Astrocyte of the cerebellum (primary cell): ENCODE data around the gene GAS6.
A peak's percentile ranks its signal among the peaks of the same experiment; 100 is the strongest.
"Not testable (repeated sequence)": the region's sequence is repeated elsewhere in the genome, so short reads cannot be mapped to it uniquely, and the experiment has no call there.

Source experiments
- DNase-seq: peaks from one replicate; pipeline ENCODE4 v3.0.0-alpha.2; 2011; ENCODE audit warnings: low read depth
- H3K4me3 ChIP-seq: 2 replicates; pipeline ENCODE4 v1.5.1; 2011; ENCODE audit warnings: mild to moderate bottlenecking, low read depth, low read length, moderate library complexity
- in situ Hi-C: cut with HindIII; loops from 2 replicates; pipeline ENCODE4 v1.10.0; 2017; ENCODE audit warnings: low sequenced_read_pairs
- TF ChIP-seq, protein P1 (sequence below): IDR thresholded peaks from 2 replicates; pipeline ENCODE4 v1.5.1; 2012; ENCODE audit warnings: low read length, low read depth, moderate library complexity, mild to moderate bottlenecking; ENCODE audit errors: missing control alignments

Gene GAS6

GRCh38 chr13:113837560-113838355 is 26.1 kb downstream of the GAS6 start:
- in situ Hi-C loops, result no loop called here
- peak; percentile 99 for DNase-seq
- H3K4me3 ChIP-seq, result peak overlapping the region; percentile 11
- TF ChIP-seq, protein P1, sequence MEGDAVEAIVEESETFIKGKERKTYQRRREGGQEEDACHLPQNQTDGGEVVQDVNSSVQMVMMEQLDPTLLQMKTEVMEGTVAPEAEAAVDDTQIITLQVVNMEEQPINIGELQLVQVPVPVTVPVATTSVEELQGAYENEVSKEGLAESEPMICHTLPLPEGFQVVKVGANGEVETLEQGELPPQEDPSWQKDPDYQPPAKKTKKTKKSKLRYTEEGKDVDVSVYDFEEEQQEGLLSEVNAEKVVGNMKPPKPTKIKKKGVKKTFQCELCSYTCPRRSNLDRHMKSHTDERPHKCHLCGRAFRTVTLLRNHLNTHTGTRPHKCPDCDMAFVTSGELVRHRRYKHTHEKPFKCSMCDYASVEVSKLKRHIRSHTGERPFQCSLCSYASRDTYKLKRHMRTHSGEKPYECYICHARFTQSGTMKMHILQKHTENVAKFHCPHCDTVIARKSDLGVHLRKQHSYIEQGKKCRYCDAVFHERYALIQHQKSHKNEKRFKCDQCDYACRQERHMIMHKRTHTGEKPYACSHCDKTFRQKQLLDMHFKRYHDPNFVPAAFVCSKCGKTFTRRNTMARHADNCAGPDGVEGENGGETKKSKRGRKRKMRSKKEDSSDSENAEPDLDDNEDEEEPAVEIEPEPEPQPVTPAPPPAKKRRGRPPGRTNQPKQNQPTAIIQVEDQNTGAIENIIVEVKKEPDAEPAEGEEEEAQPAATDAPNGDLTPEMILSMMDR, result no peak

- TF ChIP-seq, protein P1, result no peak
- in situ Hi-C loops, result no loop called here
- H3K4me3 ChIP-seq, result no peak overlapping the region
- DNase-seq, result peak; percentile 67
Observed at GRCh38 chr13:113836768-113837559, 26.9 kb downstream of the GAS6 start.

DNA sequence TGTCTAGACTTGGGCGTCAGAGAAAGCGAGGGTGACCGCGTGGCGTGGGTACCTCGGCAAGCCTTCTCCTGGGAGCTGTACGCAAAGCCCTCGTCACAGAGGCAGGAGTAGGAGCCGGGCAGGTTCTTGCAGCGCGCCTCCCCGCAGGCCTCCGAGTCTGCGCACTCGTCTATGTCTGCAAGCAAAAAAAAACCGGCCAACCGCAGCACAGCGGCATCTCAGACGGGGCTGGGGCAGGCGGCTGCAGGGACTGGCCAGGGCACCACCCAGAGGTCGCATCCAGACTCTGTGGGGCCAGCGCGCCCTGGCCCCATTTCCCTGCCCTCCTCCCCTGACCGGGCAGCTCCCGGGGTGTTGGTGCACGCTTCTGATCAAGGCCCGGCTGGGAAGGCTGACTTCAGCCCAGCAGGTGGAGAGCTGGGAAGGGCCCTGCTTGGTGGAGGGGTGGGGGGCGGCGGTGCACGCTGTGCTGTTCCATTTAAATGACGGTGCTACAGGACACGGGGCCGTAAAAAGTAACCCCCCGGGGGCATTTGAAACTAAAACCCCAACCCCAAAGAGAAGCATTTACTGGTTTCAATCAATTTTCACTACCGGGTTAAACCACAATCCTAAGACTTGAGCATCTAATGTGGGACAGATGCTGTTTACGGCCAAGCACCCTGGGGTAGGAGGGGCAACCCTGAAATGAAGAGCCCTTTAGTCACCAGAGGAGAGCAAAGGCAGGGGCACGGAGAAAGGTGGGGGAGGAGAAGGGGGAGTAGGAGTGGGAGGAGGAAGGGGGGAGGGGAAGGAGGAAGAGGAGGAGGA is 28.2 kb downstream of the GAS6 start:
- in situ Hi-C loops, result no loop called here
- no peak overlapping the region for H3K4me3 ChIP-seq
- DNase-seq, result peak; percentile 43
- TF ChIP-seq, protein P1, result no peak

- in situ Hi-C loops, result no loop called here
- no peak for DNase-seq
- H3K4me3 ChIP-seq, result no peak overlapping the region
- TF ChIP-seq, protein P1, result no peak
Observed at GRCh38 chr13:113834496-113835200, 29.2 kb downstream of the GAS6 start.

GRCh38 chr13:113834006-113834405 is 29.9 kb downstream of the GAS6 start:
- DNase-seq, H3K4me3 ChIP-seq, in situ Hi-C loops: not testable (repeated sequence)

GRCh38 chr13:113833111-113833830 is 30.6 kb downstream of the GAS6 start:
- no peak for DNase-seq
- in situ Hi-C loops, result no loop called here
- H3K4me3 ChIP-seq, result no peak overlapping the region
- TF ChIP-seq, protein P1, result no peak
